GM12878 (cell line): ENCODE results near the gene UBE2E1. TPM values are rescaled to one million over a fixed set of nuclear protein-coding genes. Genes with fewer than 3 reads are reported as not detected.

Experiments used
- ATAC-seq: fragments of 200-7000 bp; cut with Tn5 transposase; 3 replicates; pipeline ENCODE4 v1.9.1; 2020; ENCODE audit warnings: mild to moderate bottlenecking, moderate library complexity
- BruUV-seq: library from RNA; stranded (reverse); fragments of 400-500 nt; replicated peaks from 2 replicates; lab custom pipeline; 2021; lab: Mats Ljungman, UMichigan
- CTCF ChIA-PET: fragments of 300-600 bp; sonication (Branson Sonifier 250); formaldehyde crosslinking; extraction: SDS; loops from one replicate; lab custom pipeline; 2021; ENCODE audit warnings: inconsistent platforms; lab: Yijun Ruan, JAX
- POLR2A ChIA-PET: fragments of 350-600 bp; formaldehyde crosslinking; extraction: SDS; loops from one replicate; lab custom pipeline; 2021; ENCODE audit warnings: inconsistent platforms; lab: Charles Lee
- RAD21 ChIA-PET: fragments of 300-600 bp; sonication (Branson Sonifier 250); formaldehyde crosslinking; loops from one replicate; lab custom pipeline; 2023; ENCODE audit warnings: antibody characterized with exemption; ENCODE audit not compliant: unreplicated experiment; lab: Charles Lee
- SMC1A ChIA-PET: fragments of 300-600 bp; sonication (Branson Sonifier 250); formaldehyde crosslinking; loops from one replicate; lab custom pipeline; 2023; ENCODE audit not compliant: unreplicated experiment, uncharacterized antibody; lab: Charles Lee
- DNase-seq: peaks from one replicate; pipeline ENCODE4 v3.0.0-alpha.2; 2011; ENCODE audit warnings: low read depth, low spot score
- FAIRE-seq: peaks from 3 replicates; lab custom pipeline; 2011; peaks lifted over from hg19 to GRCh38; lab: Jason Lieb, UNC
- H2AFZ ChIP-seq: 2 replicates; pipeline ENCODE4 v1.6.0; 2011; ENCODE audit warnings: low read depth, low read length, control low read depth; ENCODE audit not compliant: control insufficient read depth
- H3K27ac ChIP-seq: 2 replicates; pipeline ENCODE4 v1.5.1; 2011; ENCODE audit warnings: control low read depth; ENCODE audit not compliant: control insufficient read depth, insufficient read depth
- H3K27me3 ChIP-seq, 2 experiments: replicated peaks in 1 of 2; 2 replicates each; pipeline versions ENCODE4 v1.6.0 to v1.6.1; 2011; ENCODE audit warnings: low read length in 1 of 2; ENCODE audit not compliant: control insufficient read depth in 2 of 2, insufficient read depth in 2 of 2
- H3K36me3 ChIP-seq, 2 experiments: 2 replicates each; pipeline ENCODE4 v1.5.1; 2011; ENCODE audit warnings: low read length in 1 of 2; ENCODE audit not compliant: control insufficient read depth in 2 of 2, insufficient read depth in 2 of 2
- H3K4me1 ChIP-seq: 2 replicates; pipeline ENCODE4 v1.6.1; 2011; ENCODE audit warnings: mild to moderate bottlenecking, low read length, moderate library complexity, mixed read lengths; ENCODE audit not compliant: control insufficient read depth, insufficient read depth
- H3K4me2 ChIP-seq: 2 replicates; pipeline ENCODE4 v1.6.0; 2011; ENCODE audit warnings: control low read depth; ENCODE audit not compliant: control insufficient read depth, insufficient read depth
- H3K4me3 ChIP-seq: fragments of 200-600 bp; sonication (generic); 2 replicates; pipeline ENCODE4 v1.5.1; 2016
- H3K79me2 ChIP-seq: 2 replicates; pipeline ENCODE4 v1.6.0; 2011; ENCODE audit warnings: low read length; ENCODE audit not compliant: control insufficient read depth, insufficient read depth
- H3K9ac ChIP-seq: 2 replicates; pipeline ENCODE4 v1.8.0; 2011; ENCODE audit warnings: low read length, control low read depth, mixed read lengths; ENCODE audit not compliant: control insufficient read depth, insufficient read depth
- H3K9me3 ChIP-seq: replicated peaks from 3 replicates; pipeline ENCODE4 v1.5.1; 2011; ENCODE audit warnings: mild to moderate bottlenecking, low read length; ENCODE audit not compliant: control insufficient read depth, insufficient read depth
- H4K20me1 ChIP-seq: 2 replicates; pipeline ENCODE4 v1.6.0; 2011; ENCODE audit not compliant: control insufficient read depth, insufficient read depth
- ATF2 ChIP-seq: IDR thresholded peaks from 2 replicates; pipeline ENCODE4 v1.6.1; 2012; ENCODE audit warnings: low read length, inconsistent platforms
- BMI1 ChIP-seq: fragments of 450-650 bp; IDR thresholded peaks from 2 replicates; pipeline ENCODE4 v1.6.1; 2016; ENCODE audit warnings: mild to moderate bottlenecking, moderate library complexity, borderline replicate concordance
- CHD4 ChIP-seq: fragments of 200-600 bp; sonication (generic); IDR thresholded peaks from 2 replicates; pipeline ENCODE4 v1.6.1; 2016; ENCODE audit warnings: mild to moderate bottlenecking
- CTCF ChIP-seq, 3 experiments: IDR thresholded peaks in 2 of 3; conservative IDR thresholded peaks in 1 of 3; 2 replicates each; pipeline ENCODE4 v1.5.1; 2011; ENCODE audit warnings: low read depth in 3 of 3, low read length in 3 of 3, mild to moderate bottlenecking in 3 of 3, control low read depth in 2 of 3, moderate library complexity in 2 of 3, inconsistent platforms in 1 of 3, mixed read lengths in 1 of 3; ENCODE audit not compliant: control insufficient read depth in 2 of 3, insufficient read depth in 1 of 3; ENCODE audit errors: extremely low read depth in 1 of 3
- FOXK2 ChIP-seq: fragments of 450-650 bp; IDR thresholded peaks from 2 replicates; pipeline ENCODE4 v1.6.1; 2017; ENCODE audit warnings: mild to moderate bottlenecking, moderate library complexity
- HDAC6 ChIP-seq: fragments of 200-600 bp; sonication (generic); IDR thresholded peaks from one replicate; pipeline ENCODE4 v1.8.0; 2017; ENCODE audit warnings: antibody characterized with exemption; ENCODE audit not compliant: unreplicated experiment
- IKZF2 ChIP-seq, 2 experiments: fragments of 450-650 bp; IDR thresholded peaks; 2 replicates each; pipeline ENCODE4 v1.6.1; 2017; ENCODE audit warnings: mild to moderate bottlenecking in 2 of 2, moderate library complexity in 2 of 2
- KAT2A ChIP-seq: conservative IDR thresholded peaks from 2 replicates; pipeline ENCODE4 v1.6.1; 2011; ENCODE audit warnings: low read depth, low read length; ENCODE audit not compliant: control insufficient read depth
- KDM1A ChIP-seq: fragments of 200-600 bp; sonication (generic); IDR thresholded peaks from 2 replicates; pipeline ENCODE4 v1.6.1; 2016; ENCODE audit warnings: borderline replicate concordance
- MTA2 ChIP-seq: fragments of 450-650 bp; IDR thresholded peaks from 2 replicates; pipeline ENCODE4 v1.6.1; 2016; ENCODE audit warnings: low read depth, mild to moderate bottlenecking, moderate library complexity
- NFYA ChIP-seq: IDR thresholded peaks from 2 replicates; pipeline ENCODE4 v1.6.1; 2011; ENCODE audit warnings: low read depth, mild to moderate bottlenecking, low read length, improper control_type of control experiment, borderline replicate concordance
- POLR2A ChIP-seq: IDR thresholded peaks from 2 replicates; pipeline ENCODE4 v1.6.1; 2011; ENCODE audit warnings: low read depth, mild to moderate bottlenecking, low read length
- POLR2AphosphoS2 ChIP-seq: IDR thresholded peaks from 2 replicates; pipeline ENCODE4 v1.6.1; 2011; ENCODE audit warnings: low read depth, mild to moderate bottlenecking, low read length, improper control_type of control experiment, moderate library complexity
- SKIL ChIP-seq: fragments of 450-650 bp; IDR thresholded peaks from 2 replicates; pipeline ENCODE4 v1.6.1; 2017; ENCODE audit warnings: mild to moderate bottlenecking, low read depth, inconsistent platforms; ENCODE audit not compliant: poor library complexity, severe bottlenecking
- SMAD1 ChIP-seq: fragments of 450-650 bp; IDR thresholded peaks from 2 replicates; pipeline ENCODE4 v1.6.1; 2018; ENCODE audit warnings: mild to moderate bottlenecking, low read depth; ENCODE audit not compliant: partially characterized antibody
- SP1 ChIP-seq: IDR thresholded peaks from one replicate; pipeline ENCODE4 v1.6.1; 2011; ENCODE audit warnings: low read depth, low read length
- ZSCAN29 ChIP-seq: fragments of 450-650 bp; IDR thresholded peaks from 2 replicates; pipeline ENCODE4 v1.6.1; 2017; ENCODE audit warnings: mild to moderate bottlenecking, moderate library complexity
- WGBS: methylation state at CpG from one replicate; pipeline ENCODE4 v1.1.6; 2016; ENCODE audit warnings: low lambda C conversion rate; ENCODE audit not compliant: insufficient replicate concordance, insufficient coverage; ENCODE audit errors: missing lambda C conversion rate; 5-methylcytosine and 5-hydroxymethylcytosine counted together
- in situ Hi-C: fragments of 300-500 bp; cut with MboI; formaldehyde crosslinking; loops from 9 replicates; pipeline ENCODE4 v1.14.3; 2018; ENCODE audit warnings: mixed read lengths
- intact Hi-C: fragments of 100-400 bp; cut with micrococcal nuclease; formaldehyde crosslinking; loops from one replicate; pipeline ENCODE4 v1.14.2; 2022; ENCODE audit not compliant: unreplicated experiment
- polyA plus RNA-seq, 11 experiments: library from polyadenylated mRNA; depleted of rRNA in 4 of 11; unstranded in 6 of 11; stranded (reverse) in 5 of 11; fragments of >200 nt; fragmentation: Nextera tagmentation in 4 of 11; fragmentation: Illumina TruSeq in 1 of 11; extraction: Ambion mirVana in 4 of 11; extraction: Trizol in 1 of 11; gene quantifications; 1 replicate in 1 of 11; 2 replicates in 10 of 11; pipeline versions ENCODE4 v1.2.1 to v1.2.3, GENCODE V29; 2011 to 2016; ENCODE audit warnings: inconsistent platforms in 2 of 11, missing spikeins in 2 of 11, low read depth in 1 of 11
- total RNA-seq, 4 experiments: library from RNA; depleted of rRNA in 3 of 4; stranded (reverse); fragments of >200 nt in 3 of 4; fragmentation: Illumina TruSeq in 1 of 4; extraction: Trizol in 1 of 4; gene quantifications; 2 replicates each; pipeline versions ENCODE4 v1.2.1 to v1.2.3, GENCODE V29; 2013 to 2021

Gene UBE2E1
- total and polyA plus RNA-seq, 10 of the 15 experiments (the other 5 are each of a cell fraction or from before 2014, with no cell fraction given), result 18.7 to 425 (median 147) TPM

- TF ChIP-seq MTA2, result no peak
- no peak for TF ChIP-seq ZSCAN29
Observed at GRCh38 chr3:23889950-23890349, 84.2 kb downstream of the UBE2E1 start (continued).

GRCh38 chr3:23894254-23895061, 88.7 kb downstream of the UBE2E1 start:
- BruUV-seq, result no TSS peak
- no peaks in the 10 kb centered on the region for H3K9me3 ChIP-seq
- RAD21 ChIA-PET, result interaction anchor here (0.6 to 1.4 kb wide), 3 partner anchors 56 to 267 kb away, joined by 3 to 4 read pairs (median 3); no protein-coding TSS in a partner anchor
- TF ChIP-seq ATF2 (no peak), IKZF2 (IDR thresholded peaks at IDR 0.05) (no peak), FOXK2 (no peak), SP1 (no peak), POLR2AphosphoS2 (peak; percentile 36; the same call in 1 of the 2 replicates), NFYA (no peak), KAT2A (no peak), BMI1 (no peak), HDAC6 (no peak), CTCF (IDR thresholded peaks at IDR 0.05 in 2 of 3, conservative IDR thresholded peaks at IDR 0.05 in 1 of 3; ENCODE audit: control insufficient read depth in 2 of 3, extremely low read depth in 1 of 3, insufficient read depth in 1 of 3, low read depth in 3 of 3, low read length in 3 of 3) (no peak), SMAD1 (no peak), KDM1A (no peak), POLR2A (peak; percentile 14), CHD4 (no peak), SKIL (no peak)

More at GRCh38 chr3:23894254-23895061, 88.7 kb downstream of the UBE2E1 start:
- ATAC-seq, result peak; percentile 25
- FAIRE-seq, result no peak
- intact Hi-C loops (loop anchor here (5.0 to 10.0 kb wide), 2 partner anchors 103 to 260 kb away; no protein-coding TSS in a partner anchor), in situ Hi-C loops (loop anchor here (10.0 kb wide), 1 partner anchor 350 kb away; no protein-coding TSS in a partner anchor)
- no peak overlapping the region for H3K27ac ChIP-seq
- H2AFZ ChIP-seq, result no peak overlapping the region
- no peak for DNase-seq
- no peaks in the 10 kb centered on the region; the same call in 1 of the 2 replicates for H3K79me2 ChIP-seq
- H3K27me3 ChIP-seq, result no peaks in the 10 kb centered on the region
- H3K36me3 ChIP-seq, result peaks cover 11 to 12% of the 10 kb centered on the region in 2 experiments
- H3K4me2 ChIP-seq, result no peak overlapping the region
- 84% methylated on average over 8 of the region's 8 CpGs for WGBS
- H3K9ac ChIP-seq, result no peak overlapping the region
- H4K20me1 ChIP-seq, result no peaks in the 10 kb centered on the region
- no peak overlapping the region for H3K4me3 ChIP-seq
- ChIA-PET CTCF (interaction anchor here (0.6 to 1.6 kb wide), 4 partner anchors 58 to 653 kb away, joined by 3 to 4 read pairs (median 3); no protein-coding TSS in a partner anchor), SMC1A (interaction anchor here (0.5 to 1.5 kb wide), 4 partner anchors 14 to 27 kb away, joined by 3 to 4 read pairs (median 3); no protein-coding TSS in a partner anchor), POLR2A (interaction anchor here (0.5 to 1.0 kb wide), 2 partner anchors 22 to 59 kb away, joined by 3 to 5 read pairs; partner anchors contain the start of gene NKIRAS1)
- H3K4me1 ChIP-seq, result no peaks in the 10 kb centered on the region
